ENCODE measurements around the gene EVC2. TPM values are rescaled to one million over a fixed set of nuclear protein-coding genes. Genes with fewer than 3 reads are reported as not detected.

The EVC2 gene
- total RNA-seq, 2 donors from 2014 or later: 0.49 to 0.93 TPM

- Histone ChIP-seq H3K4me1 (no peaks in the 10 kb centered on the region), H3K36me3 (no peaks in the 10 kb centered on the region), H3K4me3 (no peak overlapping the region), H3K9ac (ENCODE audit: low read depth in 2 of 2, low read length in 2 of 2) (no peak overlapping the region), H3K9me3 (no peaks in the 10 kb centered on the region), H3K27me3 (no peaks in the 10 kb centered on the region), H3K27ac (no peak overlapping the region)
- intact Hi-C loops (cut with DNase I): no loop called here
- no peak for TF ChIP-seq CTCF (IDR thresholded peaks at IDR 0.05)
- no peak for DNase-seq
Observed at GRCh38 chr4:5541169-5541568, 167.2 kb downstream of the EVC2 start.

DNA sequence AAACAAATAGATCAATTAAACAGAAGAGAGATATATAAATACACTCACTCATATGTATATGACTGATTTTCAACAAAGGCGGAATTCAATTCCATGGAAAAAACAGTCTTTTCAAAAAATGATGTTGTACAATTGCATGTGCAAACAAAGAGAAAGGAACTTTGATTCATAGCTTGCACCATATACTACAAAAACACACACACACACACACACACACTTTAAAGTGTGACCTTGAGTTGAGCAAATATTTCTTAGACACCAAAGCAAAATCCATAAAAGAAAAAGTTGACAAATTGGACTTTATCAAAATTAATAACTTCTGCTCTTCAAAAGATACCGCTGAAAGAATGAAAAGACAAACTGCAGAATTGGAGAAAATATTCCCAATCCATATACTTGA, 168.8 kb downstream of the EVC2 start:
- intact Hi-C loops (cut with DNase I): no loop called here
- no peak overlapping the region for H3K4me3 ChIP-seq
- H3K9ac ChIP-seq (ENCODE audit: low read depth in 2 of 2, low read length in 2 of 2): no peak overlapping the region
- no peaks in the 10 kb centered on the region for H3K27me3 ChIP-seq
- DNase-seq: no peak
- H3K9me3 ChIP-seq: no peaks in the 10 kb centered on the region
- no peak for TF ChIP-seq CTCF (IDR thresholded peaks at IDR 0.05)
- no peaks in the 10 kb centered on the region for H3K36me3 ChIP-seq
- no peak overlapping the region for H3K27ac ChIP-seq
- H3K4me1 ChIP-seq: no peaks in the 10 kb centered on the region

DNA sequence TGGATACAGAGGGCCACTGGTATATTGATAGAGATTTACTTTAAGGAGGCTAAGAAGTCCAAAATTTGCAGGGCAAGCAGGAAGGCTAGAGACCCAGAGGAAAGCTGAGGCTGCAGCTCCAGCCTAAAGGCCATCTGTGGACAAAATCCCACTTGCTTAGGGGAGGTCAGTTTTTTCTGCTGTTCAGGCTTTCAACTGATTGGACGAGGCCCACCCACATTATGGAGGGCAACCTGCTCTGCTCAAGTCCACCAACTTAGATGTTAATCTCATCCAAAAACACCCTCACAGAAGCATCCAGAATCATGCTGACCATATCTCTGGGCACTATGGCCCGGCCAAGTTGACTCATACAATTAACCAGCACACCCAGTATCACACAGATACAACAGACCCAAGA, 176.3 kb downstream of the EVC2 start:
- intact Hi-C loops (cut with DNase I): no loop called here

GRCh38 chr4:5528031-5528436, 180.3 kb downstream of the EVC2 start:
- no peaks in the 10 kb centered on the region for H3K9me3 ChIP-seq
- H3K4me1 ChIP-seq: no peaks in the 10 kb centered on the region
- no peak for TF ChIP-seq CTCF (IDR thresholded peaks at IDR 0.05)
- H3K27ac ChIP-seq: no peak overlapping the region
- no peaks in the 10 kb centered on the region for H3K27me3 ChIP-seq
- H3K36me3 ChIP-seq: no peaks in the 10 kb centered on the region
- no peak overlapping the region for H3K4me3 ChIP-seq
- intact Hi-C loops (cut with DNase I): no loop called here
- H3K9ac ChIP-seq (ENCODE audit: low read depth in 2 of 2, low read length in 2 of 2): no peak overlapping the region
- DNase-seq: no peak

More for the DNA sequence above, 176.3 kb downstream of the EVC2 start:
- no peak overlapping the region for H3K4me3 ChIP-seq
- no peaks in the 10 kb centered on the region for H3K27me3 ChIP-seq
- no peaks in the 10 kb centered on the region for H3K9me3 ChIP-seq
- no peak overlapping the region for H3K9ac ChIP-seq (ENCODE audit: low read depth in 2 of 2, low read length in 2 of 2)
- DNase-seq: no peak
- H3K27ac ChIP-seq: no peak overlapping the region
- no peak for TF ChIP-seq CTCF (IDR thresholded peaks at IDR 0.05)
- H3K36me3 ChIP-seq: no peaks in the 10 kb centered on the region
- H3K4me1 ChIP-seq: no peaks in the 10 kb centered on the region

DNA sequence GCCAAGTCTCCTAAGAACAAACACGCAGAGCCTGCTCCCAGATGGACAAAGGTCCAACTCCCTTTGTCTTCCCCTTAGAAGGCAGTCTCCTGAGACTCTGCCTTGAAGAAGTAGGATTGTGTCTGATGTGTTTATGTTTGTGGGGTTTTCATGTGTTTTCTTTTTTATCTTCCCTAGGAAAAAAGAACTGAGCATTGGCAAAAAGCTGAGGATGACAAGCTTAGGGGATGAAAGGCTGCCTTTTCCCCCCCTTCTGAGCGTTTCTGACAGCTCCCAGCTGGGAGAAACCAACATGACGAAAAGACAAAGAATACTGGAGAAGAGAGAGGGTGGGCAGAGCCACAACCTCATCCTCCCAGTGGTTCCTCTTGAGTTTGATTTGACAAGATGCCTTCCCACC, 181.1 kb downstream of the EVC2 start:
- no peaks in the 10 kb centered on the region for H3K36me3 ChIP-seq
- no peaks in the 10 kb centered on the region for H3K4me1 ChIP-seq
- DNase-seq: no peak
- no peaks in the 10 kb centered on the region for H3K9me3 ChIP-seq
- no peak for TF ChIP-seq CTCF (IDR thresholded peaks at IDR 0.05)
- intact Hi-C loops (cut with DNase I): no loop called here
- H3K27ac ChIP-seq: no peak overlapping the region
- H3K27me3 ChIP-seq: no peaks in the 10 kb centered on the region
- H3K9ac ChIP-seq (ENCODE audit: low read depth in 2 of 2, low read length in 2 of 2): no peak overlapping the region
- H3K4me3 ChIP-seq: no peak overlapping the region
